ENCODE data around the gene CDH15.

DNA sequence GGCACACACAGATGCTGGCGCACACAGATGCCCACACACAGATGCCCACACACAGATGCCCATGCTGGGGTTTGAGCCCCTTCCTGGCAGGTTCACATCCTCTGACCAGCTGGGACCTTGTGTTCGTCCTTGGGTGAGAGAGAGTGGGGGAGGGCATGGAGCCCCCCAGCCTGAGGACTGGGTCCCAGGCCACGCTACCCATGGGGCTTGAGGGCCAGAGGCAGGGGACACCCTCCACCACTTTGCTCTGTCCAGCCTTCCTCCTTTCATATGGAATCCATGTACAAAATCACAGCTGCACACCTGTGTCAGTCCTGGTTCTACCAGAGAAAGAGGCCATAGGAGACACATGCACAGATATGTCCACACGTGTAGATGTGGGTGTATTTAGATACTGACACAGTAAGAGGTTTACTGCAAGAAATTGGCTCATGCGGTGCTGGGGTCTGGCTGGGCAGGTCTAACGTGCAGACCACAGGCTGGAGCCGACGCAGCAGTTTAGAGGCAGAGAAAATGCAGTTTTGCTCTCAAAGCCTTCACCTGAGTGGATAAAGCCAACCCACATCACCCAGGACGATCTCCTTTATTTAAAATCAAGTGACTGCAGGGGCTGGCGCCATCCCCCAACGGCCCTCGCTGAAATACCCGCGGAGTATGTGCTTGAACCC is 17.9 kb downstream of the CDH15 start:
- TF ChIP-seq, protein P1, sequence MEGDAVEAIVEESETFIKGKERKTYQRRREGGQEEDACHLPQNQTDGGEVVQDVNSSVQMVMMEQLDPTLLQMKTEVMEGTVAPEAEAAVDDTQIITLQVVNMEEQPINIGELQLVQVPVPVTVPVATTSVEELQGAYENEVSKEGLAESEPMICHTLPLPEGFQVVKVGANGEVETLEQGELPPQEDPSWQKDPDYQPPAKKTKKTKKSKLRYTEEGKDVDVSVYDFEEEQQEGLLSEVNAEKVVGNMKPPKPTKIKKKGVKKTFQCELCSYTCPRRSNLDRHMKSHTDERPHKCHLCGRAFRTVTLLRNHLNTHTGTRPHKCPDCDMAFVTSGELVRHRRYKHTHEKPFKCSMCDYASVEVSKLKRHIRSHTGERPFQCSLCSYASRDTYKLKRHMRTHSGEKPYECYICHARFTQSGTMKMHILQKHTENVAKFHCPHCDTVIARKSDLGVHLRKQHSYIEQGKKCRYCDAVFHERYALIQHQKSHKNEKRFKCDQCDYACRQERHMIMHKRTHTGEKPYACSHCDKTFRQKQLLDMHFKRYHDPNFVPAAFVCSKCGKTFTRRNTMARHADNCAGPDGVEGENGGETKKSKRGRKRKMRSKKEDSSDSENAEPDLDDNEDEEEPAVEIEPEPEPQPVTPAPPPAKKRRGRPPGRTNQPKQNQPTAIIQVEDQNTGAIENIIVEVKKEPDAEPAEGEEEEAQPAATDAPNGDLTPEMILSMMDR (IDR thresholded peaks at IDR 0.05): no peak
- TF ChIP-seq POLR2A (IDR thresholded peaks at IDR 0.05): no peak

All from heart left ventricle (tissue), 13 donors.